ENCODE results near the gene ANKRD17.

GRCh38 chr4:73193659-73194058 lies 64.9 kb downstream of the ANKRD17 start:
- TF ChIP-seq CTCF (IDR thresholded peaks at IDR 0.05) (no peak), EZH2 (IDR thresholded peaks at IDR 0.05) (no peak), EZH2phosphoT487 (IDR thresholded peaks at IDR 0.05) (no peak)

Data from neural progenitor cell (in vitro differentiated cells).